ENCODE results near the gene SIPA1L3. TPM values are rescaled to one million over a fixed set of nuclear protein-coding genes. Genes with fewer than 3 reads are reported as not detected.

SIPA1L3 gene
- total RNA-seq, 1 donor from 2014 or later: 27.1 TPM

DNA sequence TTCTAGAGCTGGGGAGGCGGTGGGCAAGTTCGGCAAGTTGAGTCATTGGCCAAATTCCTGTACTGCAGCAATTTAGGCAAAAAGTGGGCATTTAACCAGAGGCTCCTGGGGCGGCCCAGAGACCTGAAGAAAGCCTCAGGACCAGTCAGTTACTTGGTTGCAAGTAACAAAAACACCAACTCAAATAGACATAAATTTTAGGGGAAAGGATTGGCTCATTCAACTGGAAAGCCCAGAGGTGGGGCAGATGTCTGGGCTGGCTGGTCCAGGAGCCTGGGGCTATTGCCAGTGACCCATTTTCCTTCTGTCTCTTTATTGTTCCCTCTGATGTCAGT is 97.1 kb downstream of the SIPA1L3 start:
- no peaks in the 10 kb centered on the region for H3K27me3 ChIP-seq
- peak in 1 of 2 donors; percentile 70 for DNase-seq (ENCODE audit: low spot score in 2 of 2)
- H3K9me3 ChIP-seq: no peaks in the 10 kb centered on the region
- peaks cover 0 to 18% of the 10 kb centered on the region in 2 donors for H3K4me1 ChIP-seq
- peak overlapping the region; percentile 54 to 62 for H3K4me3 ChIP-seq
- intact Hi-C loops (cut with DNase I): loop anchor here (1.0 to 10.0 kb wide), 4 partner anchors 72 to 381 kb away; partner anchors contain the start of genes CATSPERG, GGN, SIPA1L3 and SPRED3
- no peak for TF ChIP-seq CTCF (IDR thresholded peaks at IDR 0.05)
- H3K27ac ChIP-seq: peak overlapping the region; percentile 81 to 83
- no peaks in the 10 kb centered on the region for H3K36me3 ChIP-seq

DNA sequence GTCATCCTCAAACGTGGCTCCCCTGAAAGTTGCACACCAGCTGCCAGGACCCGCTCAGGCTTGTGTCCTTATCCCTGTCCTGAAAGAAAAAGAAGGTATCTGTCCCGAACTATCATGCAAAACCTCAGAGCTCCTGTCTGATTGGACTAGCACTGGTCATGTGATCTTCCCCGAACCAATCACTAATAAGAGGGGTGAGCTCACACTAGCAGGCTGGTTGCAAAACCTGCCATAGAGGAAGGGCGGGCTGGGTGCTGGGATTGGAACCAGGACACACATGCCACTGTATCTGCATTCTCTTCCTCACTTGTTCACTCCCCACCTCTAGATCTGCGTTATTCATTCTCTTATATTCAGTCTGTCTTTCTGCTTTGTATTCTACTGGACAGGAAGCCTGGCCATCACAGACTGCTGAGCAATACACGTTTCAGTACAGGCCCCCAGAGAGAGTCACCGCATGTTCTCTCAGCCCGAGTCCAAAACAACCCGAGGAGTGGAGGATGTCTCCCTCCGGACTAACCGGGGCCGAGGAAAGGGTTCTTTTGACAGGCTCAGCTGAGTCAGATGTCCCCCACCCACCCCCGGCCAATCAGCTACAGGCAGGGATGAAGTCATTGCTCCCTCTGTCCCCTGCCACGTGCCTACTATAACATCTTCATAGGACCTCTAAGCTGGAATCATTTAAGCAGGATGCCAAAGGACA is 97.7 kb downstream of the SIPA1L3 start:
- no peak for TF ChIP-seq CTCF (IDR thresholded peaks at IDR 0.05)
- intact Hi-C loops (cut with DNase I): loop anchor here (1.0 to 10.0 kb wide), 4 partner anchors 72 to 380 kb away; partner anchors contain the start of genes CATSPERG, GGN, SIPA1L3 and SPRED3
- DNase-seq (ENCODE audit: low spot score in 2 of 2): peak; percentile 77 to 92
- peaks cover 0 to 18% of the 10 kb centered on the region in 2 donors for H3K4me1 ChIP-seq
- no peaks in the 10 kb centered on the region for H3K27me3 ChIP-seq
- H3K9me3 ChIP-seq: no peaks in the 10 kb centered on the region
- peak overlapping the region; percentile 81 to 83 for H3K27ac ChIP-seq
- no peaks in the 10 kb centered on the region for H3K36me3 ChIP-seq
- H3K4me3 ChIP-seq: peak overlapping the region; percentile 54 to 62

DNA sequence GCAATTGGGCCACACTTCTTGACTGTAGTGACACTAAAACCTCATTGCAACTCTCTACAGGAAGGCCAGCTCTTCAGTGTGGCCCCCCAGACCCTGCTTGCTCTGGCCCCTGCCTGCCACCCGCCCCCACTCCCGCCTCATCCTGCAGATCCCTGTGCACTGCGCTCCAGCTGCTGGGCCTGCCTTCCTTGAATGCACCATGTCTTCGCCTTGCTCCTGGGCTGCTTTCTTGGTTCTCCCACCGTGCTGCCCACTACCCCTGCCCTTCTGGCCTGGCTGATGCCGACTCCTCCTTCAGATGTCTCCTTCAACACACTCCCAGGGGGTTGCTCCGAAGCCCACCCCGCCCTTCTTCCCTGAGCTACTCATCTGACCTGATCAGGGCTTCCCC is 98.2 kb downstream of the SIPA1L3 start:
- peaks cover 0 to 18% of the 10 kb centered on the region in 2 donors for H3K4me1 ChIP-seq
- DNase-seq (ENCODE audit: low spot score in 2 of 2): no peak
- peak overlapping the region in 1 of 2 donors; percentile 62 for H3K4me3 ChIP-seq
- no peaks in the 10 kb centered on the region for H3K9me3 ChIP-seq
- H3K27ac ChIP-seq: peak overlapping the region; percentile 81 to 83
- TF ChIP-seq CTCF (IDR thresholded peaks at IDR 0.05): no peak
- H3K36me3 ChIP-seq: no peaks in the 10 kb centered on the region
- no peaks in the 10 kb centered on the region for H3K27me3 ChIP-seq
- intact Hi-C loops (cut with DNase I): loop anchor here (10.0 kb wide), 1 partner anchor 380 kb away; the partner anchor contains the start of genes GGN and SPRED3

- no peaks in the 10 kb centered on the region for H3K27me3 ChIP-seq
- no peak for DNase-seq (ENCODE audit: low spot score in 2 of 2)
- TF ChIP-seq CTCF (IDR thresholded peaks at IDR 0.05): no peak
- H3K27ac ChIP-seq: no peak overlapping the region
- peaks cover 0 to 18% of the 10 kb centered on the region in 2 donors for H3K4me1 ChIP-seq
- intact Hi-C loops (cut with DNase I): loop anchor here (10.0 kb wide), 1 partner anchor 378 kb away; the partner anchor contains the start of genes GGN and SPRED3
- no peaks in the 10 kb centered on the region for H3K36me3 ChIP-seq
- H3K9me3 ChIP-seq: no peaks in the 10 kb centered on the region
- H3K4me3 ChIP-seq: no peak overlapping the region
Observed at GRCh38 chr19:38006361-38007045, 99.5 kb downstream of the SIPA1L3 start.

- Histone ChIP-seq H3K27ac (no peak overlapping the region), H3K9me3 (no peaks in the 10 kb centered on the region), H3K27me3 (no peaks in the 10 kb centered on the region), H3K36me3 (no peaks in the 10 kb centered on the region), H3K4me1 (peaks cover 0 to 7% of the 10 kb centered on the region in 2 donors), H3K4me3 (no peak overlapping the region)
- intact Hi-C loops (cut with DNase I): loop anchor here (10.0 kb wide), 1 partner anchor 375 kb away; the partner anchor contains the start of genes GGN and SPRED3
- no peak for TF ChIP-seq CTCF (IDR thresholded peaks at IDR 0.05)
- DNase-seq (ENCODE audit: low spot score in 2 of 2): no peak
Observed at GRCh38 chr19:38009650-38010242, 102.7 kb downstream of the SIPA1L3 start.
